Non-pigmented ciliary epithelial cell (primary cell): ENCODE measurements around the gene LRCOL1.

Experiments
- DNase-seq: peaks from one replicate; pipeline ENCODE4 v3.0.0-alpha.2; 2010; ENCODE audit warnings: low read depth

The LRCOL1 gene

GRCh38 chr12:132635076-132635955 is 24.9 kb upstream of the LRCOL1 start:
- DNase-seq: no peak

GRCh38 chr12:132634411-132634990 is 24.1 kb upstream of the LRCOL1 start:
- DNase-seq: no peak

- DNase-seq: no peak
These were observed 23.5 kb upstream of the LRCOL1 start for GRCh38 chr12:132633901-132634300.

GRCh38 chr12:132633398-132633797 is 23.0 kb upstream of the LRCOL1 start:
- no peak for DNase-seq

- DNase-seq: no peak
These were observed 22.3 kb upstream of the LRCOL1 start for GRCh38 chr12:132632521-132633228.

GRCh38 chr12:132631666-132632065 is 21.3 kb upstream of the LRCOL1 start:
- no peak for DNase-seq

GRCh38 chr12:132630672-132631071 is 20.3 kb upstream of the LRCOL1 start:
- DNase-seq: no peak

- no peak for DNase-seq
These were observed 18.9 kb upstream of the LRCOL1 start for GRCh38 chr12:132629330-132629729.

- no peak for DNase-seq
These were observed 15.5 kb upstream of the LRCOL1 start for GRCh38 chr12:132625731-132626430.

GRCh38 chr12:132624910-132625630 is 14.7 kb upstream of the LRCOL1 start:
- DNase-seq: no peak

- no peak for DNase-seq
These were observed 13.9 kb upstream of the LRCOL1 start for GRCh38 chr12:132624186-132624855.

GRCh38 chr12:132623072-132623869 is 12.9 kb upstream of the LRCOL1 start:
- DNase-seq: no peak

GRCh38 chr12:132622437-132623071 is 12.2 kb upstream of the LRCOL1 start:
- peak; percentile 71 for DNase-seq

GRCh38 chr12:132621657-132622435 is 11.5 kb upstream of the LRCOL1 start:
- DNase-seq: no peak

GRCh38 chr12:132620899-132621656 is 10.7 kb upstream of the LRCOL1 start:
- no peak for DNase-seq

GRCh38 chr12:132620113-132620898 is 9.9 kb upstream of the LRCOL1 start:
- DNase-seq: no peak

- no peak for DNase-seq
These were observed 9.2 kb upstream of the LRCOL1 start for GRCh38 chr12:132619386-132620112.
